HG03060 (cell line): Measurements from ENCODE around the gene DHRS4L2.

Experiments
- ATAC-seq: cut with Tn5 transposase; IDR thresholded peaks from one replicate; pipeline ENCODE4 v1.9.1; 2021; ENCODE audit warnings: low read depth, moderate number of reproducible peaks; ENCODE audit not compliant: unreplicated experiment

The DHRS4L2 gene

GRCh38 chr14:24051789-24052655, 63.3 kb downstream of the DHRS4L2 start, which contains the start of gene CARMIL3:
TSS of gene CARMIL3 (plus strand) at chr14:24052009. CDS start at chr14:24052154, 145 bp downstream.
- no peak for ATAC-seq

DNA sequence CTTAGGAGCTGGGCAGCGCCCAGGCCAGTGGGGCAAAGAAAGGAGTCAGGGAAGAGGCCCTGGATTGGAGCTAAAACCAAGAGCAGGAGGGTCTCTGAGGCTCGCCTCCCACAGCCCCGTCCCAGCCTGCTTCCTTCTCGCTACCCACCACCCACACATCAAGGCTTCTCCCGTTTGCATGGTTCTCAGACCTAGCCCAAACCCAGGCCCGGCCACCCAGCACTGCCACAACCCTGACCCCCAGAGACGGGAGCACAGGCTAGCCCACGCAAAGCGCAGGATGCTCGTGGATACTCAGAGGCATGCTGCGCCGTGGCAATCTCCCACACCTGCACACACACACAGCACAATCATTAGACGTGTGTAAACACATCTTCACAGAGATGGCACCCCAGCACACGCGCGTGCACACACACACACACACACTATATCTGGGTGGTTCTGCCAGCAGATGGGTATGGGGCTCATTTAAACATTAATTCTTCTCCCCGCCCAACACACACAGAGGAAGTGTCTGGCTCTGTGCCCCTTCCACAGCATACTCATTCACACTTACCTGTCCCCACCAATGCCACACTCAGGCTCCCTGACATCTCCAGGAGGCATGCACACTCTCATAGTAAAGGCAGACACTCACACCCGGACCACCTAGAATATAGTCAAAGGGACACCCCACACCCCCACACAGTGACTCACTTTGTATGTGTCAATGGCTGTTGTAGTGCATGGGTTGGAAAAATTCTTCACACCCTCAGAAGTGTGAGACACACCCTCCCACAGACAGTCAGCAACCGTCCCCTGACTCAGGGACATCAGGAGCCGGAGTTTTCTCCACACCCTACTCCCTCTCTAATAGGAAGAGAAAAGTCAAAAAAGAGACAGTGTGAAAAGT, 64.2 kb downstream of the DHRS4L2 start:
- ATAC-seq: no peak

GRCh38 chr14:24053548-24054323, 65.0 kb downstream of the DHRS4L2 start:
- ATAC-seq: no peak

- no peak for ATAC-seq
Measured at GRCh38 chr14:24054324-24054641, 65.6 kb downstream of the DHRS4L2 start.

- ATAC-seq: no peak
Measured at GRCh38 chr14:24054646-24055045, 65.9 kb downstream of the DHRS4L2 start.
